GM13977 (cell line): ENCODE data around the gene DCLK1.
"Not testable (repeated sequence)": the region's sequence is repeated elsewhere in the genome, so short reads cannot be mapped to it uniquely, and the experiment has no call there.

Experiments used
- DNase-seq: peaks from one replicate; pipeline ENCODE4 v3.0.0; 2012; ENCODE audit warnings: low spot score
- in situ Hi-C: fragments of 300-500 bp; cut with MboI; formaldehyde crosslinking; loops from one replicate; pipeline ENCODE4 v1.12.0; 2022; ENCODE audit warnings: low sequenced_read_pairs, low pct_unique_long_range_greater_than_20kb, mixed read lengths, inconsistent platforms; ENCODE audit not compliant: unreplicated experiment
- TF ChIP-seq, protein P1 (sequence below): IDR thresholded peaks from 2 replicates; pipeline ENCODE4 v1.5.1; 2012; ENCODE audit warnings: mild to moderate bottlenecking, control low read depth; ENCODE audit not compliant: insufficient read depth; ENCODE audit errors: extremely low read depth, missing control alignments

Gene DCLK1

DNA sequence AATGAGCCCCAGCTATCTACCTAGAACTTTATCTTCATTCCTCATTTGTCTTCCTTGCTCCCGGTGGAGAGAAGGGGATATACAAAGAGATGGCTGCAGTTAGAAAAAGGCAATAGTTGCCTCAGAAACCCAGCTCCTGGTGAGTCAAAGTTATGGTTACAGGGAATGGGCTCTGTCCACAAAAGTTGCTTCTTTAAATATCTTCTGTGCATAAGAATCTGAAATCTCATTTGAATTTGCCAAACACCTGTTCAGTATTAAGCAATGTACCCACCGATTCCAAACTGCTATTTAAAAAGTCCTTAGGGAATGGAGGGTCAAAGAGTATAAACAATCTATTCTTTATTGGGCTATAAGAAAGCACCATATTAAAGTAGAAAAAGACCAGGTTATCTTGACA, 48.4 kb downstream of the DCLK1 start:
- TF ChIP-seq, protein P1, sequence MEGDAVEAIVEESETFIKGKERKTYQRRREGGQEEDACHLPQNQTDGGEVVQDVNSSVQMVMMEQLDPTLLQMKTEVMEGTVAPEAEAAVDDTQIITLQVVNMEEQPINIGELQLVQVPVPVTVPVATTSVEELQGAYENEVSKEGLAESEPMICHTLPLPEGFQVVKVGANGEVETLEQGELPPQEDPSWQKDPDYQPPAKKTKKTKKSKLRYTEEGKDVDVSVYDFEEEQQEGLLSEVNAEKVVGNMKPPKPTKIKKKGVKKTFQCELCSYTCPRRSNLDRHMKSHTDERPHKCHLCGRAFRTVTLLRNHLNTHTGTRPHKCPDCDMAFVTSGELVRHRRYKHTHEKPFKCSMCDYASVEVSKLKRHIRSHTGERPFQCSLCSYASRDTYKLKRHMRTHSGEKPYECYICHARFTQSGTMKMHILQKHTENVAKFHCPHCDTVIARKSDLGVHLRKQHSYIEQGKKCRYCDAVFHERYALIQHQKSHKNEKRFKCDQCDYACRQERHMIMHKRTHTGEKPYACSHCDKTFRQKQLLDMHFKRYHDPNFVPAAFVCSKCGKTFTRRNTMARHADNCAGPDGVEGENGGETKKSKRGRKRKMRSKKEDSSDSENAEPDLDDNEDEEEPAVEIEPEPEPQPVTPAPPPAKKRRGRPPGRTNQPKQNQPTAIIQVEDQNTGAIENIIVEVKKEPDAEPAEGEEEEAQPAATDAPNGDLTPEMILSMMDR, result no peak
- DNase-seq, result no peak
- in situ Hi-C loops, result no loop called here

DNA sequence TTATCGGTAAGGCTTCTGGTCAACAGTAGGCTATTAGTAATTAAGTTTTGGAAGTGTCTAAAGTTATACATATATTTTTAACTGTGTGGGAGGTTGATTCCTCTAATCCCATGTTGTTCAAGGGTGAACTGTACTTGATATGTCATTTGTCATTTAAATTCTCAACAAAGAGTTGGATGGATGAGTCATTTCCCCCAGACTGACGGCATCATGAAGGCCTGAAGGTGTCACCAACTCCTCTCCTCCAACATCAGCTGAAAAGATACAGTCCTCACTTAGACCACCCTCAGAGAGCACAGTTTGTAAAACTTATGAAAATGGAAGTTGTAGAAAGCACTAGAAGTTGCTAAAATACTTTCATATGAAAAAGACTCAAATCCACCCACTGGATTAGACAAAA, 48.8 kb downstream of the DCLK1 start:
- DNase-seq, result no peak
- in situ Hi-C loops, result no loop called here
- TF ChIP-seq, protein P1, result no peak

DNA sequence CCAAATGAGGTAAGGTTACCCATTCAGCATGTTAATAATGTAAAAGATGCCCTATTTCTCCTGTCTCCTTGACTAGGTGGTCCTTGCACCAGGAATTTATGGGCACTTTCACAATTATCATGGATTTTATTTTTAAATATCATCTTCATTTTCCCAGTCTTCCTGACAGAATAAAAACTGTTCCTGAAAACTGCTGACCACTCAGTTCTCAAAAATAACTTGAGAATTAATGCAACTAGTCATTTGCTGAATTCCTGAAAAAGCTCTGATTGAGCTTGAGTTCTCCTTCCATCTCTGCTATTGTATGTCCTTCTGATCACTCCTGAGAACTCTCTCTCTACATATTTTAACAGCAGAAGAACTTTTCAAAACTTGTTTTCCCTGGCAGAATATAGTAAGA, 55.0 kb downstream of the DCLK1 start:
- in situ Hi-C loops, result no loop called here
- TF ChIP-seq, protein P1, result no peak

DNA sequence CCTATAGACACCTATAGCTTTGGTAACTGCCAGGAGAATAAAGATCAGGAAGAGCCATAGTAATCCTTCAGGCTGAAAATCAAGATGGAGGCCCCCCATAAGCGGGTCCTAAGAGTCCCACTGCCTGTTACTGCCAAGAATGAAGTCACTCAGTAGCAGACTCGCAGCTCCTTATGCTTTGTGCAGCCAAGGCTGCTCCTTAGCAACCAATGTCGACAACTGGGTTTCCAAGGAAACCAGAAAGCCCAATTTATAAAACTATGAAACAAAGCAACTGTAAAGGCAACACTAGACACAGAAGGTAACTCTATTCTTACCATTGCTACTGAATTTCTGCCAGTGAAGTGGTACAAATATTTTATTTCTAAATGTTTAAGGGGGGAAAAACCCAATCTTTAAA, 56.5 kb downstream of the DCLK1 start:
- in situ Hi-C loops, result no loop called here
- no peak for DNase-seq
- TF ChIP-seq, protein P1, result no peak

More for the DNA sequence above, 55.0 kb downstream of the DCLK1 start:
- DNase-seq, result no peak

DNA sequence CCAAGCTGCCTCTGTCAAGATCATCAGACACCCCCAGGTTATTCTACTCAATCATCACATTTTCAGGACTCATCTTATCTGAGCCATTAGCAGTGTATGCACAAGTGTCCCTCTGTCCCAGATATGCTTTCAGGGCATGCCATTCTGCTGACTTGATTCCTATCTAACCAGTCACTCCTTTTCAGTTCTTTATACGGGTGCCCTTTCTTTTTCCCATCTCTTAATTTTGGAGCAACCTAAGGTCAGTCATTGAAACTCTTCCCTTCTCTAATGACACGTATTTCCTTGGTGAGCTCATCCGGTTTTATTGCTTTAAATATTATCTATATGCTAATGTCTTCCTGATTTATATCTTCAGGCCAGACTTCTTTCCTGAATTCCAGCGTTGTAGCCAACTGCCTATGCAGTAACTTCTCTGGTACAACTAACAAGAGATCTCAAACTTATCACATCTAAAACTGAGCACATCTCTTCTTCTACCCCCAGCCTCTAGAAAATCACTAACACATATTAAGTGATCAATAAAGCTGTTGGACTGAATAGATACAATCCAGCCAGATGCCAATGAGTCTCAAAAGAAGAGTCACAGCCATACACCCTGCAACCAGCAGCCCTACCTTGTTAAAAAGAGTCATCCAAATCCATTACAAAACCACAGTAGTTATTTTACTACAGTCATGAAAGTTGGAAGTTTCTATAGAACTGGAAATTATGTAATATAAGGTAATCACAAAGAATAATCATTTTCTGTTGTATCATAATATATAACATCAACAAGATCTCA, 58.8 kb downstream of the DCLK1 start:
- no peak for DNase-seq
- in situ Hi-C loops, result no loop called here
- TF ChIP-seq, protein P1, result no peak

DNA sequence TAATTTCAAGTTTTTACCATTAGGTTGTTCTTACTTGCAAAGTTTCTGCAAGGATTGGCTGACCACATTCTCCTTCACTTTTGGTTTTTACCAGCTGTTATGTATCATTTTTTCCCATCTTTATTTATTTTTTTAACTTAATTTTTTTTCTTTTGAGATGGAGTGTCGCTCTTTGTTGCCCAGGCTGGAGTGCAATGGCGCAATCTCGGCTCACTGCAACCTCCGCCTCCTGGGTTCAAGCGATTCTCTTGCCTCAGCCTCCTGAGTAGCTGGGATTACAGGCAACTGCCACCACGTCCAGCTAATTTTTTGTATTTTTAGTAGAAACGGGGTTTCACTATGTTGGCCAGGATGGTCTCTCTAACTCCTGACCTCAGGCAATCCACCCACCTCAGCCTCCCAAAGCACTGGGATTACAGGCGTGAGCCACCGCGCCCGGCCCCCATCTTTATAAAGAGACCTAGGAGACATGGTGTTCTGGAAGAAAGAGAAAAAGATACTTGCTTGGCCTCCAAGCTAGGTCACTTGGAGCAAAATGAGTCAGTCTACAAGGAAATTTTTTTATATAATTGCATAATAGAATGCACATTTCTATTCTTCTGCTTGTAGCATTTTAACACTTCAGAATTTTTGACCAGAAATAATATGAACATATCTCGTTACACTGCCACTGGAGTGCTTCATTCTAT, 60.5 kb downstream of the DCLK1 start:
- in situ Hi-C loops, DNase-seq: not testable (repeated sequence)

DNA sequence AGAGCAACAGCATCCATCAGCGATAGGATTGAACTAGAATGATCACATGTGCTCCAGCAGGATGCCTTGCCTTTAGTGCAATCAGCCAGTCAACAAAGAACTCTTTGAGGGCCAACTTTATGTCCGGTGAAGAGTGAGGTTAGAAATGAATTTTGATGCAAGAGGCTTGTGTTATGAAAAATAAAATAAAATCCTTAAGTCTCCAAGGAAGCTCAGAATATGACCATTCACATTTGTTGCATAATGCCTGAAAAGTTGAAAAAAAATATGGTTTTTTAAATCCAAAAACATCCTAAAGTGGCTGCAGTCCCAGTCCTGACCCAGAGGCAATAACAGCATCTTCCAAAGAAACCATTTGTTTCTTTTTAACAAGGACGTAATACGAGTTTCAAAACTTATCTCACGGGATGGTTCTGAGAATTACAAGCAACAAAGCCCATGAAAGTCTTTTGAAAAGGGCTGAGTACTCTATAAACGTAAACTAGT, 61.3 kb downstream of the DCLK1 start:
- in situ Hi-C loops, result no loop called here
- TF ChIP-seq, protein P1, result no peak
- DNase-seq, result no peak
